ENCODE results near the gene NCS1.

The NCS1 gene

DNA sequence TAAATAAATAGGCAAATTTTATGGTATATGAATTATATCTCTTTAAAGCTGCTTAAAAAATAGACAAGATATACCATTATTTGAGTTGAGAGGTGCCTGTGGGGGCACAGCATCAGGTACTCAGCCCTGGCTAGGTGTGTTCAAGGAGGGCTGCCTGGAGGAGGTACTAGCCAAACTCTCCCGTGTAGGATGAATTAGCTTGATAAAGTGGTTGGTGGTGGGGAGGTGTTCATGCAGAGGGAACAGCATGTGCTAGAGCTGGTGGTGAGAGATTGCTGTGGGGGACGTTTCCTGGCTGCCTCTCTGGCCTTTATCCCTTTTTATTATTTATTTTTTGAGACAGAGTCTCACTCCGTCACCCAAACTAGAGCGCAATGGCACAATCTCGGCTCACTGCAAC lies 23.2 kb upstream of the NCS1 start:
- DNase-seq, result no peak

DNA sequence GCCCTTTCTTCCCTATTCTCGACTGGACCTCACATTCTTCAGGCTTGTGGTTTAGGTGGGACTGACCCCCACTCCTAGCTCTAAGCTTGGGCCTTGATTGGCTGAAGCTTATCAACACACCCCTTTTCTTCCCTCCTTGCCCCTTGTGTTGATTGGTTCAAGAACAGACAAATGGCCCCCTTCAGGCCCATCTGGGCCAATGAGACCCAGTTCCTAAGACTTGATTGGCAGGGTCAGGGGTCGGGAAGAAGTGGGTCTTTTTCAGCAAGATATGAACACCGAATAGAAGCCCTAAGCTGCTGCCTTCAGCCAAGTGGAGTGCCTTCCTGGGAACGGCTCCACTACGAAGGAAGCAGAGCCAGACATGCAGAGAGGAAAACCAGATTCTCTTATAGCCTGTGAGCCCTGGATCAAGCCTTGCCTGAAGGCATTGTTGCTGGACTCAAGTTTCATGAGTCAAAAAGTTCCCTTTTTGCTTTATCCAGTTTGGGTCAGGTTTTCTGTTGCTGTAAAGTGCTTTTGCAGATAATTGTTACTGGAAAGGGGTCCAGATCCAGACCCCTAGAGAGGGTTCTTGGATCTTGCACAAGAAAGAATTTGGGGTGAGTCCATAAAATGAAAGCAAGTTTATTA lies 22.4 kb upstream of the NCS1 start:
- no peak for DNase-seq

DNA sequence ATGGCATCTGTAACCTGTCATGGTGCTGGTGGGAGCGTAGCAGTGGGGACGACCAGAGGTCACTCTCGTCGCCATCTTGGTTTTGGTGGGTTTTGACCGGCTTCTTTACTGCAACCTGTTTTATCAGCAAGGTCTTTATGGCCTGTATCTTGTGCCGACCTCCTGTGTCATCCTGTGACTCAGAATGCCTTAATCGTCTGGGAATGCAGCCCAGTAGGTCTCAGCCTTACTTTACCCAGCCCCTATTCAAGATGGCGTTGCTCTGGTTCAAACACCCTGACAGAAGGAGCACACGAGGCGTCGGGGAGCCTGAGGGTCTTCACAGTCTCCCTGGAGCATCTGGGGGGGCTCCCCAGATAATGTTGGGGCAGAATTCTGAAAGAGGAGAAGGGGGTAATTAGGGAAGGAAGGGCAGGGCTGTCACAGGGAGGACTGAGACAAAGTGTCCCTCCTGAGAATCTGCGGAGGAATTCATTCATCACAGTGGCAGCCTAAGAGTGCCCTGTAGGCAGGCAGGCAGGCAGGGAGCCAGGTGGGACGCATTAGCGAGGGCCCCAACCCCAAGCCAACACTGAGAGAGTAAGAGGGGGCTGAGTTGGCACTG lies 21.3 kb upstream of the NCS1 start:
- no peak for DNase-seq

DNA sequence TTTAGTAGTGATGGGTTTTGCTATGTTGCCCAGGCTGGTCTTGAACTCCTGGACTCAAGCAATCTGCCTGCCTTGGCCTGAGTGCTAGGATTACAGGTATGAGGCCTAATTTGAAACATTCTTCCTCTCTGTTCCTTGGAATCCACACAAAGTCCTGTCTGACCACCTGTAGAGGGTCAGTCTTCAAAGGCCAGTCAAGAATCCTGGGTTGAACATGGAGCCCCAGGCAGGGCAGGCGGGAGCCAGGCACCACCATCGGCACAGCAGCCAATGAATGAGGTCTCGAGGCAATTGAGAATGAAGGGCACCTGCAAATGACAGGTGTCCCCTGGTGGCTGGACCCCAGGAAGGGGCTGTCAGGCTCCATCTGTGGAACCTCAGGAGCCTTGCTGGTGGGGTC lies 17.4 kb upstream of the NCS1 start:
- DNase-seq, result no peak

DNA sequence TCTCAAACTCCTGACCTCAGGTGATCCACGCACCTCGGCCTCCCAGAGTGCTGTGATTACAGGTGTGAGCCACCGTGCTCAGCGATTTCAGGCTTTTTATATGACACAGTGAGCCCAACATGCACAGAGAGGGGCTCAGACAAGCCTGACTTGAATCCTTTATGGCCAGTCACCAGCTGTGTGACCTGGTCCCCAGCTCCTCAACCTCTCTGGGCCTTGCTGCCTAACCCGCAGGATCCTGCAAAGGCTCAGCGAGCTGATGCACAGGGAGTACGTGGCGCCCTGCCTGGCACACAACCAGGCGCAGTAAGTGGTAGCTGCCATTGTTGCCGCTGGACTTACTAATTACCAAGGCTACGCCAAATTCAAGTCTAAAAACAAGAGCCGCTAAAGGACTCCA lies 16.6 kb upstream of the NCS1 start:
- no peak for DNase-seq

DNA sequence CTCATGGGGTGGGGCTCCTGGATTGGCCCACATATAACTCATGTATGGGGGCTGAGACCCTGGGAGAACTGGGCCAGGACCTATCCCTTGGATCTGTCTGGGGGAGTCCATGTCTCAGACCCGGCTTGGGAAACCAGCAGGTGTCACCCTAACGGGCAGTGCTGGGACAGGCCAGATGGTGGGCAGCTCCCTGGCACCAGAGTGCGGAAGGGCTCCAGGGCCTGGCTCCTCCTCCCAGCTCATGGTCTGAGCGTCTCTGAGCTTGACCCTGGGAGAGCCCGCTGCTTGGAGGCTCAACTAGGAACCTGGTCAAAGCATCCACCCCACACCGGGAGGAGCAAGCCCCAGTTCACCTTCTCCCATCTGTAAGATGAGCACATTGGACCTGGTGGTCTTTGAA lies 15.5 kb upstream of the NCS1 start:
- DNase-seq, result no peak

DNA sequence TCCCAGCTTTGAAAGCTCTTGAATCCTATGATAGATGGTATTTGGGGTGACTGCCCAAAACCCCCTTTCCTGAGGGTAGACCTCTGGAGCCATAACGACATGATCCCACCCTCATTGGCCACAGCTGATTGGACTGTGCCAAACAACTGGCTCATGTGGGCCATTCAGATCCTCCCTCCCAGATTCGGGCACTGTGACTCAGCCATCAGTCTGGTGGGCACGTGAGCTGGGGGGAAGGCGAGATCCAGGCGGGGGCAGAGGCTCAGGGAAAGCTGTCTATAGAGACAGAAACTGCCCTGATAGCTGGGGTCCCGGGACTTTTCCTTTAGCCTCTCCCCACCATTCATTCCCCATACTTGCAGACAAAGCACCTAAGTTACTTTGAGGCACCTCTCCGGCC lies 15.1 kb upstream of the NCS1 start:
- DNase-seq, result no peak

DNA sequence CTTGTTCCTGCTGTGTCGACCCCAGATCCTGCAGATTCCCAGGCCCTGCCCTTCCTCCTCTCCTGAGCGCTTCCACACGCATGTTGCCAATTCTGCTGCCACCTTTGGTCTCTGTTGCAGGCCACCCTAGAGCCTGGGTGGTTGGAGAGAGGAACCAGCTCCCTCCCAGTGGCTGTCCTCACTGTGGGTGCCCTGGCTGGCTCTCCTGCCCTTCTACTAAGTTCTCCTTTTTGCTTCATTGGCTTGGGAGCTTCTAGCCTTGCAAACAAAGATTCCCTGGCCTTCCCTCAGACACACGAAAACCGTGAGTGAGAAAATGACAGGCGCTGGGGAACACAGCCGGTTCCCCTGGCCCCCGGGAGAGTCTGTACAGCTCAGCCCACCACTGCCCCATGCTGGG lies 14.2 kb upstream of the NCS1 start:
- no peak for DNase-seq

DNA sequence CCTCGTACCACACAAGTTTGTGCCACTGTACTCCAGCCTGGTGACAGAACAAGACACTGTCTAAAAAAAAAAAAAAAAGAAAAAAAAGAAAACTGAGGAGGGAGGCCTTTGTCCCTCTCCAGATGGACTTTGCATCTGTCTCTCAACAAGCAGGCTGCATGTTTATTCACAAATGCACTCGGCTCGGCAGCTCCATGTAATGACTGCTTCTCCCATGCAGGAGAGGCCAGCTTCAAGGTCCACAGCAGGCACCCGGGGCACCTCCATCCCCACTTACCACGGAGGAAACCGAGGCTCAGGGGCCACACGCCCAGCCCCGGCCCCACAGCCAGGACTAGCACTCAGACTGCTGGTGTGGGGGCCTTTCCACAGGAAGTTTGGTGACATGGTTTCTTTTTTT lies 13.1 kb upstream of the NCS1 start:
- DNase-seq, result no peak

DNA sequence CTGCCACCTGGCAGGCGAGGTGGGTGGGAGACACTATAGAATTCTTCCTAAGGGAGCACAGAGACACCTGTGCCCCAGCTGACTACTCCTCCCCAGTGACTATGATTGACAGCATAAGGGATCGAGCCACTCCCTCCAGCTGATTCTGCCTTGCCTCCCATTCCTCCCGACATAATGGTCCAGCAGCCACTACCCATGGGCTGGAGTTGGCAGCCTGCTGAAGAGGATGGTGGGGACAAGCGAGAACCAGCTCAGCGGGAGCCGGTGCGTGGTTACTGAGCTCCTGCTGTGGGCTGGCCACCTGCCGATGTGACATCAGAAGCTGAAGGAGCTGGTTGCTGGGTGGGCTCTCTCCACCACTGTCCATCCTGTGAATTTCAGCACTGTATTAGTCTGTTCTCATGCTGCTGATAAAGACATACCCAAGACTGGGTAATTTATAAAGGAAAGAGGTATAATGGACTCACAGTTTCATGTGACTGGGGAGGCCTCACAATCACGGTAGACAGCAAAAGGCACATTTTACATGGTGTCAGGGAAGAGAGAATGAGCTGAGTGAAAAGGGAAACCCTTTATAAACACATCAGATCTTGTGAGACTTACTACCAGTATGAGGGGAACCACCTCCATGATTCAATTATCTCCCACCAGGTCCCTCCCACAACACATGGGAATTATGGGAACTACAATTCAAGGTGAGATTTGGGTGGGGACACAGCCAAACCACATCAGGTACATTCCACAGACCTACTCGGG lies 12.1 kb upstream of the NCS1 start:
- no peak for DNase-seq

DNA sequence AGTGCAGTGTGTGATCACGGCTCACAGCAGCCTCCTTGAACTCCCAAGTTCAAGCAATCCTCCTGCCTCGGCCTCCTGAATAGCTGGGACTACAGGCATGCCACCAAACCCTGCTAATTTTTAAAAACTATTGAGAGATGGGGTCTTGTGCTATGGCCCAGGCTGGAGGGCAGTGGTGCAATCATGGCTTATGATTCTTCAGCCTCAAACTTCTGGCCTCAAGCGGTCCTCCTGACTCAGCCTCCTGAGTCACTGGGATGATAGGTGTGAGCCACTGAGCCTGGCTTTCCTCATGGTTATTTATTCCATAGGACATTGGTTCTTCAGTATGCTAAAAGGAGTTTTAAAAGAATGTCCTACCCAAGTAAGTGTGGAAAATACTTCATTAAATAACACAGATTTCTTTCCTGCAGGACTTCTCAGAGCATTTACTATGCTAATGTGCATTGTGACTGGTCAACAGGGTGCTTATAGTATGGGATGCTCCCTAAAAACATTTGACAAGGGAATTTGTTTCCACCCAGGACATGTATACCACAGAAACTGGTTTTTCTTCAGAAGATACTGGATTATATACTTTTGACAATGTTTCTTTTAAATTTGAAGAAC lies 11.2 kb upstream of the NCS1 start:
- DNase-seq, result no peak

DNA sequence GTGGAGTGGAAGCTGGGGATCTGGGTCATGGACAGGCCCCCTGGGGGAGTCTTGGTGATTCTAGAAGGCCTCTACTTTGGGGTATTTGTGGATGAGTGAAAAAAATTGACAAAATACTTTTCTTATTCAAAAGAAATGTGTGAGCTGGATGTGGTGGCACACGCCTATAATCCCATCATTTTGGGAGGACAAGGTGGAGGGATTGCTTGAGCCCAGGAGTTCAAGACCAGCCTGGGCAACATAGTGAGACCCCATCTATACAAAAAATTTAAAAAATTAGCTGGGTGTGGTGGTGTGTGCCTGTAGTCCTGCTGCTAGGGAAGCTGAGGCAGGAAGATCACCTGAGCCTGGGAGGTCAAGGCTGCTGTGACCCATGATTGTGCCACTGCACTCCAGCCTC lies 6.6 kb upstream of the NCS1 start:
- no peak for DNase-seq

DNA sequence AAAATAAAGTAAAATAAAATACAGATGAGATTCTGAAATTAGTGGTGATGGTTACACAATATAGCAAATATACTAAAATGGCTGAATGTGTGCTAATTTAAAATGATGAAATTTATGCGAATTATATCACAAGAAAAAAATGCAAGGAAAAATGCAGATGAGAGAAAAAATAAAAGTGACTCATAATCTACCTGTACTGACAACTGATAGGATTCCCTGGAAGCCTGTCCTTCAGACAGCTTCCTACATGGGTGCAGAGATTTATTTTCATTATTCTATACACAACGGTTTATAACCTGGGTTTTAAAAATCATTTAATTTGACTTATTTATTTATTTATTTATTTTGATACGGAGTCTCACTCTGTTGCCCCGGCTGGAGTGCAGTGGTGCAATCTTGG lies 5.8 kb upstream of the NCS1 start:
- no peak for DNase-seq

DNA sequence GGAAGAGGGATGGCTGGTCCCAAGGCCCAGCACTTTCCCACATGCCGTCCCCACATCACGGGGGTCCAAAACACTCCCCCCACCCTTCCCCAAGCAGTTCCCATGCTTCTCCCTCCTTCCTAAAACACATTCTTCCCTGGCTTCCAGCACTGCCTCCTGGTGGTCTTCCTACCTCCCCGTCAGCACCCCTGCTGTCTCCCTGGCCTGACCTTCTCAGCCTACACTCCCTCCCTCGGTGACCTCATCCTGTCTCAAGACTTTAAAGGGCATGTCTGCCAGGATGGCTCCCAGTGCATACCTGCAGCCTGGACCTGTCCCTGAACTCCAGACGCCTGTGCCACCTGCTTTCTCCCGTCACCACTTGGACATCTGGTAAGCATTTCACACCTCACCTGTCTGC lies 4.3 kb upstream of the NCS1 start:
- DNase-seq, result no peak

DNA sequence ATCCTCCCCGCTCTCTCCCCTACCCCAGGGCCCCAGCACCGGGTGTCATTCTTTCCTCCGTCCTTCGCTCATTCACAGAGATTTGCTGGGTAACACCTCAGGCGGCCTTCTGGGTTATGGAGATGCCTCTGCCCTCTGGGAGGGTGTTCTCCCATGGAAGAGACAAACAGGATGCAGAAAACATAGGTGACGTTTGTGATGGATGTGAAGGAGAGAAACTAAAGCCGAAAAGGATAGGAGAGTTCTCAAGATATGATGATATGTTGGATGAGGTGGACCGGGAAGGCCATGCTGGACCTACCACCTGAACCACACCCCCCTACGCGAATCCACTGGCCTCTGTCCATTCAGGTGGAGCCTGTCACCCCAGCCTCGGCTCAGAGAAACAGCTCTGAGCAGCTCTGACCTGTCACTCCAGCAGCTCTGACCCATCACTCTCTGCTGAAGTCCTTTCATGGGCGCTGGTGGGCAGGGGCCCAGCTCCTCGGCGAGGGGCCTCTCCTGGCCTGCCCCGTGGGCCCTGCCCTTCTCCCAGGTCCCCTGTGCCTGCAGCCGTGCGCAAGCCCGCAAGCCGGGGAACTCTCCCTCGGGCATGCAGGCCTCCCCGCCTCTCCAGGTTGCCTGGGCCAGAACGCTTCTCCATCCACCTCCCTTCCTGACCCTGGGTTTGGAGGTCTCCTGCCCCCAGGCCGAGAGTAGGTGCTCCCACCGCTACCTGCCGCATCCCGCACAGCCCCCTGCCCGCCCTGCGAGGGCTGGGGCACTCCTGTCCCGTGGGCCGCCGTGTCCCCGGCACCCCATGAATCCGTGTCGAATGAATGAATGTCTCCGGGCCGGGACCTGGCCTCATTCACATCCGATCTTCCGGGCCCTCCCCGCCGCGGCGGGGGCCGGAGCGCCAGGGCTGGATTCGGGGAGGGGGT lies 717 bp upstream of the NCS1 start:
- no peak for DNase-seq

DNA sequence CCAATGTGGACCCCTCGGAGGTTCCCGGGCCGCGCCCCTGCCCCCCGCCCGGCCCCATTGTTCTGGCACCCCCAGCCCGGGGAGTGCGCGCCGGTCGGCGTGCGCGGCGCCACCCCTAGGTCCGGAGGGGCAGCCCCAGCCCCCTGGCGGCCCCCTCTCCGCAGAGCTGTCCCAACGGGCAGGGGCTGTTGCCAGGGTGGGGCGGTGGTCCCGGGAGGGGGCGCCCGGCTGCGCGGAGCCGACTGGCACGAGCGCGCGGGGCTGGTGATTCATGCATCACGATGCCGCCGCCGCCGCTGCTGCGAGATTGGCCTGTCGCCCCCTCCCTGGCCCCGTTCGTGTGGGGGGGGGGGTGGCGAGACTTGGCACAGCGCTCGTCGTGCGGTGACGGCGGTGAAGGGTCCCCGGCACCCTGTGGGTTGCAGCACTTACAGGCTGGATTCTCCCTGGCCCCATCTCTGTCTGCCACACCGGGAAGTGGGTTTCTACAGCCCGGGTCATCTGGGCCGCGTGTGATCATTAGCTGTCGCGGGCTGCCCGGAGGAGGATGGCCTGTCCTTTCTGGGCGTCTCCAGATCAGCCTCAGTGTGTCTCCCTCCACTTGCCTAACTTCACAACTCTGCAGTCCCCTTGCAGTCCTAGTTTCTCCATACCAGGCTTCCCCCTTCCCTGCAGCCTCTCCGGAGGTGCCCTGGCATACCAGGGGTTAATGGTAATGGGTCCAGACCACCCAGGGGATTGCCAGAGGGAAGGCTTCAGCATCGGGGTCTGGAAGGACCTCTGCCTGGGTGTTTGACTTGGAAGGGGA lies 858 bp downstream of the NCS1 start:
- DNase-seq, result peak; percentile 34

DNA sequence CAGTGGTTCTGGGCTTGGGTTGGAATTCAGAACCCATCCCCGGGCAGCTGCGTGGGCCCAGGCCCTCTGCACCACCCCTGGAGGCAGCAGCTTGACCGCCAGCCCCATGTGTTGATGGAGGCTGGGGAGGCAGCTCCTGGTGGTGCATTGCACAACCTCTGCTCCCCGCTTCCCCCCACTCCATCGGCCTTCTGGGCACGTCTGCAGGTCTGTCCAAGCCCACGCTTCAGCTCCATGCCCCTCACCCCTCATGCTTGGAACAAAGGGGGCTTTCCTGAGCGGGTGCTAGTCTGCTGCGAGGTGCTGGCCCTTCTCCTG lies 1.4 kb downstream of the NCS1 start:
- DNase-seq, result no peak

DNA sequence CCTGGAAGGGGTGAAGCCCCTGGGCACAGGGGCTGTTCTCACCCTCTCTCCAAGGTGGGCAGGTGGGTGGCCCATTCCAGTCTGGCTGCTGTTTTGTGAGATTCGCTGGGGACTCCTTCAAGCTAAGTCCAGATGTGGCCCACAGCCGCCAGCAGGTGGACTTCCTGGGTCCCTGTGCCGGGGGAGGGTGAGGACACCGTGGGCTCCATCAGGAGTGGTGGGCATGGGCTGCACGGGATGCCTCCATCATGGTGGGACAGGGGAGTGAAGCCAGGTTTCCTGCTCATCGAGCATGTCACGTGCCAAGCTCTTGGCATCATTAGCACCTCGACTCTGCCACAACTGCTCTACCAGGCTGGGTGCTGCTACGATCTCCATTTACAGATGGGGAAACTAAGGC lies 1.8 kb downstream of the NCS1 start:
- no peak for DNase-seq

DNA sequence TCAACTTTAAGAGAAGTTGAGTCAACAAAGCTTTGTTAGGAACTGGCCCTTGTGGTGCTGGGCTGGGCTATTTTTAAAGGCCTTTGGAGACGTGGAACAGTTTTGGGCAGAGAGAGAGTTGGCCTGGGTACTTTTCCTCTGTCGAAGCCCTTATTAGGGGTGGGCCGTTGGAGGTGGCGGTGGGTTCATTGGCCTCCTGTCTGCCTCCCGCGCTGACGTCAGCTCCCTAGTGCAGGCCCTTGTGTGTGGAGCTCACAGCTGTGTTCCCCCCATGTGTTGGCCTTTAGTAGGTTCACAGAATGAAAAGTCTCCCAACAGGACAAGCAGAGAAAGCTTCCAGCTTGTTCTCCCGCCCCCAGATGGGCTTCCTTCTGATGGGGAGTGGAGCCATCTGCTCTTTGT lies 2.7 kb downstream of the NCS1 start:
- no peak for DNase-seq

DNA sequence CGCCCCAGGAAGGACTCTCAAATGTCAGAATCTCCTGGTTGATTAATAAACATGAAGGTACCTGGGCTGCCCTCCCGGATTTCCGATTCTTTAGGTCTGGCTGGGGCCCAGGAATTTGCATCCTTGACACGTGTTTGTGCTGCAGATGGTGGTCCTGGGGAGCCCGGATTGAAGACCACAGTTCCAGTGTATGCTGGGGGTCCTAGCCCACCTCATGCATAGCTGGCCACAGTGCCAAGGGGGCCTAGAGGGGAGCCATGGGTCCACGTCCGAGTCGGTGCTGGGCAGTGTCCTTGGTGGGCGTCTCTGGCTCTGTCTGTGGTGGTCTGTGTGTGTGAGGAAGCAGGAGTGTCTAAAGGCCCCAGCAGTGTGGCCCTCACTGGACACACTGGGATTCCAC lies 3.2 kb downstream of the NCS1 start:
- DNase-seq, result no peak

DNA sequence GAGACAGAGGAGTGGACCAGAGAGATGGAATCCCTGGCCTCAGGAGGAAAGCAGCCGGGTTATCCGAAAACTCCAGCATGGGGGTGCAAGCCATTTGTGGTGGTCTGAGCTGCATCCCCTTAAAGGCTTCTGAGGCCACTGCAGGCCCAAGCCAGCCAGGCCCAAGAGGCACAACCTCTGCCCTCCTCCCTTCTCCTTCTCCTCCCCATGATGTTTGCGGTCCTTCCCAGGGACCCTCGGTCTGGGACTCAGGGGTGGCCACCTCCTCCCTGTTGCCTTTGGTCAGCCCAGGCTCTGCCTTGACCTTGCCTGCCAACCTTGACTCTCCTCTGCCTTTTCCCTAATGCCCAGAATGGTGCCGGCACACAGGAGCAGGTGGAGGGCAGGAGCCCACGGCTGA lies 4.6 kb downstream of the NCS1 start:
- DNase-seq, result no peak
